ENCODE data around the gene MACROD2. TPM values are rescaled to one million over a fixed set of nuclear protein-coding genes. Genes with fewer than 3 reads are reported as not detected.
A peak's percentile ranks its signal among the peaks of the same experiment; 100 is the strongest.

Gene MACROD2
- total and polyA plus RNA-seq, 4 donors, result 0.66 to 10.5 (median 3.3) TPM

GRCh38 chr20:14334306-14334930 is 339.1 kb downstream of the MACROD2 start:
- WGBS, result 7% methylated on average over 3 of the region's 3 CpGs
- Histone ChIP-seq H3K4me3 (ENCODE audit: low read depth in 1 of 3, low read length in 3 of 3) (peak overlapping the region in 2 of 3 donors; percentile 32 to 44), H3K27ac (ENCODE audit: low read depth in 1 of 2, low read length in 2 of 2) (no peak overlapping the region)

DNA sequence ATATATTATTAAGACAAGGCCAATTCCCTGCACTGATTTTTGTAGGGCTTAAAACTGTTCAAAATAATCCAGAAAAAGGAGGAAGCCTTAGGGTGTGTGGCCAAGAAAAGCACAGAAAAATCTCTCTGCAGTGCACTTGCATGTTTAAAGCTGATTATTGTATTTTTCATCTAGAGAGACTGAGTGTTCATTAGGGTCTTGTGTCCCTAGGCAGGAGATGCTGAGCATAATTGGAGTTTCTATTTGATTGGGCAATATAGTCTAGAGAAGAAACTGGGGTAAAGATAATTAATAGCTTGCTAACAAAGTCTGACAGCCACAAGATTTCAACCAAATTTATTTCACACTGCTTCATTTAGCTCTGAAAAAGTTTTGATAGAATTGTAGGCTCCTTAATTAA is 339.7 kb downstream of the MACROD2 start:
- H3K4me3 ChIP-seq (ENCODE audit: low read depth in 1 of 3, low read length in 3 of 3), result peak overlapping the region in 2 of 3 donors; percentile 33 to 44
- no peak for TF ChIP-seq RXRA (IDR thresholded peaks at IDR 0.05)
- TF ChIP-seq FOXA2 (IDR thresholded peaks at IDR 0.05), result no peak
- TF ChIP-seq CTCF (IDR thresholded peaks at IDR 0.05; ENCODE audit: low read depth, low read length, missing input control), result no peak
- TF ChIP-seq NR2F2 (IDR thresholded peaks at IDR 0.05), result no peak
- no peak overlapping the region for H3K27ac ChIP-seq (ENCODE audit: low read depth in 1 of 2, low read length in 2 of 2)
- H3K9ac ChIP-seq (ENCODE audit: low read depth in 1 of 2, low read length in 2 of 2), result peak overlapping the region; percentile 10 to 20
- DNase-seq (ENCODE audit: low spot score), result no peak
- H3K9me3 ChIP-seq (ENCODE audit: control insufficient read depth in 4 of 4, low read length in 3 of 4), result no peaks in the 10 kb centered on the region
- no peaks in the 10 kb centered on the region for H3K36me3 ChIP-seq (ENCODE audit: control insufficient read depth in 4 of 4, insufficient read depth in 3 of 4, low read depth in 1 of 4, low read length in 3 of 4)
- H3K27me3 ChIP-seq (ENCODE audit: control insufficient read depth in 4 of 4, insufficient read depth in 4 of 4, low read length in 3 of 4), result no peaks in the 10 kb centered on the region
- H3K4me1 ChIP-seq (ENCODE audit: control insufficient read depth in 4 of 4, insufficient read depth in 4 of 4, low read length in 3 of 4), result peaks cover 0 to 17% (median 13%) of the 10 kb centered on the region in 4 donors

More at GRCh38 chr20:14334306-14334930, 339.1 kb downstream of the MACROD2 start:
- Histone ChIP-seq H3K27me3 (ENCODE audit: control insufficient read depth in 4 of 4, insufficient read depth in 4 of 4, low read length in 3 of 4) (no peaks in the 10 kb centered on the region), H3K9ac (ENCODE audit: low read depth in 1 of 2, low read length in 2 of 2) (no peak overlapping the region), H3K36me3 (ENCODE audit: control insufficient read depth in 4 of 4, insufficient read depth in 3 of 4, low read depth in 1 of 4, low read length in 3 of 4) (no peaks in the 10 kb centered on the region), H3K9me3 (ENCODE audit: control insufficient read depth in 4 of 4, low read length in 3 of 4) (no peaks in the 10 kb centered on the region), H3K4me1 (ENCODE audit: control insufficient read depth in 4 of 4, insufficient read depth in 4 of 4, low read length in 3 of 4) (peaks cover 0 to 19% (median 13%) of the 10 kb centered on the region in 4 donors)
- no peak for DNase-seq (ENCODE audit: low spot score)
- TF ChIP-seq CTCF (IDR thresholded peaks at IDR 0.05; ENCODE audit: low read depth, low read length, missing input control), result peak; percentile 63
- no peak for TF ChIP-seq ATF3 (IDR thresholded peaks at IDR 0.05)
- TF ChIP-seq RAD21 (IDR thresholded peaks at IDR 0.05), result peak; percentile 86 to 88
- TF ChIP-seq, protein P1, sequence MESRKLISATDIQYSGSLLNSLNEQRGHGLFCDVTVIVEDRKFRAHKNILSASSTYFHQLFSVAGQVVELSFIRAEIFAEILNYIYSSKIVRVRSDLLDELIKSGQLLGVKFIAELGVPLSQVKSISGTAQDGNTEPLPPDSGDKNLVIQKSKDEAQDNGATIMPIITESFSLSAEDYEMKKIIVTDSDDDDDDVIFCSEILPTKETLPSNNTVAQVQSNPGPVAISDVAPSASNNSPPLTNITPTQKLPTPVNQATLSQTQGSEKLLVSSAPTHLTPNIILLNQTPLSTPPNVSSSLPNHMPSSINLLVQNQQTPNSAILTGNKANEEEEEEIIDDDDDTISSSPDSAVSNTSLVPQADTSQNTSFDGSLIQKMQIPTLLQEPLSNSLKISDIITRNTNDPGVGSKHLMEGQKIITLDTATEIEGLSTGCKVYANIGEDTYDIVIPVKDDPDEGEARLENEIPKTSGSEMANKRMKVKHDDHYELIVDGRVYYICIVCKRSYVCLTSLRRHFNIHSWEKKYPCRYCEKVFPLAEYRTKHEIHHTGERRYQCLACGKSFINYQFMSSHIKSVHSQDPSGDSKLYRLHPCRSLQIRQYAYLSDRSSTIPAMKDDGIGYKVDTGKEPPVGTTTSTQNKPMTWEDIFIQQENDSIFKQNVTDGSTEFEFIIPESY (IDR thresholded peaks at IDR 0.05), result no peak

- Histone ChIP-seq H3K4me3 (ENCODE audit: low read depth in 1 of 3, low read length in 3 of 3) (peak overlapping the region; percentile 63 to 82 (median 77)), H3K36me3 (ENCODE audit: control insufficient read depth in 4 of 4, insufficient read depth in 3 of 4, low read depth in 1 of 4, low read length in 3 of 4) (no peaks in the 10 kb centered on the region), H3K27me3 (ENCODE audit: control insufficient read depth in 4 of 4, insufficient read depth in 4 of 4, low read length in 3 of 4) (no peaks in the 10 kb centered on the region), H3K9me3 (ENCODE audit: control insufficient read depth in 4 of 4, low read length in 3 of 4) (no peaks in the 10 kb centered on the region), H3K9ac (ENCODE audit: low read depth in 1 of 2, low read length in 2 of 2) (peak overlapping the region; percentile 73 to 94), H3K27ac (ENCODE audit: low read depth in 1 of 2, low read length in 2 of 2) (peak overlapping the region; percentile 82 to 88), H3K4me1 (ENCODE audit: control insufficient read depth in 4 of 4, insufficient read depth in 4 of 4, low read length in 3 of 4) (peaks cover 3 to 18% (median 14%) of the 10 kb centered on the region in 4 donors)
- DNase-seq (ENCODE audit: low spot score), result no peak
- WGBS, result 12% methylated on average over 4 of the region's 4 CpGs
- TF ChIP-seq JUND (IDR thresholded peaks at IDR 0.05) (no peak), RAD21 (IDR thresholded peaks at IDR 0.05) (peak; percentile 37 to 50)
Observed at GRCh38 chr20:14336686-14337085, 341.4 kb downstream of the MACROD2 start.

Measured in liver (tissue), 9 donors.